ENCODE data around the gene BLMH. TPM values are rescaled to one million over a fixed set of nuclear protein-coding genes. Genes with fewer than 3 reads are reported as not detected.

BLMH gene
- total RNA-seq, 1 experiment from 2014 or later: 51.2 TPM

GRCh38 chr17:30336369-30337171 is 44.8 kb upstream of the BLMH start (continued):
- TF ChIP-seq CTCF (IDR thresholded peaks at IDR 0.05 in 2 of 3, conservative IDR thresholded peaks at IDR 0.05 in 1 of 3; ENCODE audit: borderline replicate concordance in 1 of 3, insufficient read depth in 1 of 3, low read depth in 2 of 3, low read length in 2 of 3) (peak; percentile 49 to 98 (median 89)), EZH2 (IDR thresholded peaks at IDR 0.05) (no peak)

GRCh38 chr17:30334421-30334820 is 42.7 kb upstream of the BLMH start:
- intact Hi-C loops (cut with micrococcal nuclease): no loop called here
- H3K4me3 ChIP-seq (replicated peaks in 1 of 2; ENCODE audit: low read depth in 1 of 2, low read length in 2 of 2): no peak overlapping the region
- H3K27ac ChIP-seq (ENCODE audit: low read depth, low read length): no peak overlapping the region
- CTCF ChIA-PET: interaction anchor here (2.3 kb wide), 1 partner anchor 230 kb away, joined by 11 read pairs; no protein-coding TSS in a partner anchor
- ATAC-seq (no peak), DNase-seq (ENCODE audit: low read depth, low spot score) (no peak)
- no peaks in the 10 kb centered on the region for H3K27me3 ChIP-seq (ENCODE audit: insufficient read depth, low read length)
- H3K9me3 ChIP-seq (ENCODE audit: control insufficient read depth in 1 of 2, insufficient read depth in 1 of 2, low read depth in 1 of 2, low read length in 2 of 2): no peaks in the 10 kb centered on the region
- no peaks in the 10 kb centered on the region for H3K36me3 ChIP-seq (ENCODE audit: control insufficient read depth in 1 of 2, insufficient read depth in 2 of 2, low read length in 2 of 2)
- 0 out of 4 replicates have a peak, but pooled peaks cover 0 to 8% of the 10 kb centered on the region in 2 experiments for H3K4me1 ChIP-seq (ENCODE audit: control insufficient read depth in 1 of 2, insufficient read depth in 2 of 2, low read length in 2 of 2)
- POLR2A ChIA-PET: no interaction called here
- no peaks in the 10 kb centered on the region for H3K9me2 ChIP-seq (ENCODE audit: insufficient read depth)
- H3K4me2 ChIP-seq (ENCODE audit: low read length): no peak overlapping the region
- no peaks in the 10 kb centered on the region for H4K20me1 ChIP-seq (ENCODE audit: insufficient read depth)
- H2AFZ ChIP-seq (ENCODE audit: low read depth, low read length, poor library complexity, severe bottlenecking): no peak overlapping the region
- no peaks in the 10 kb centered on the region for H3K79me2 ChIP-seq (ENCODE audit: insufficient read depth, low read length)
- H3K9ac ChIP-seq (ENCODE audit: low read length): no peak overlapping the region
- BruUV-seq (replicated peaks): no TSS peak
- no peak for TF ChIP-seq CBX3 (IDR thresholded peaks at IDR 0.05; ENCODE audit: low read depth)
- no peak for TF ChIP-seq EZH2 (IDR thresholded peaks at IDR 0.05)
- TF ChIP-seq TCF7L2 (IDR thresholded peaks at IDR 0.05; ENCODE audit: borderline replicate concordance, extremely low read depth, insufficient read depth, insufficient read length): no peak
- no peak for TF ChIP-seq SRF (IDR thresholded peaks at IDR 0.05; ENCODE audit: low read depth)
- TF ChIP-seq EGR1 (IDR thresholded peaks at IDR 0.05; ENCODE audit: low read depth): no peak
- no peak for TF ChIP-seq CTCF (IDR thresholded peaks at IDR 0.05 in 2 of 3, conservative IDR thresholded peaks at IDR 0.05 in 1 of 3; ENCODE audit: borderline replicate concordance in 1 of 3, insufficient read depth in 1 of 3, low read depth in 2 of 3, low read length in 2 of 3)
- TF ChIP-seq RAD21 (IDR thresholded peaks at IDR 0.05; ENCODE audit: low read depth): no peak
- no peak for TF ChIP-seq JUND (IDR thresholded peaks at IDR 0.05)
- TF ChIP-seq CEBPB (IDR thresholded peaks at IDR 0.05; ENCODE audit: low read depth): no peak
- no peak for TF ChIP-seq SIN3A (IDR thresholded peaks at IDR 0.05; ENCODE audit: low read depth)
- no peak for TF ChIP-seq YY1 (IDR thresholded peaks at IDR 0.05; ENCODE audit: extremely low read depth, insufficient replicate concordance, low read depth, low read length)
- no peak for TF ChIP-seq POLR2AphosphoS5 (IDR thresholded peaks at IDR 0.05; ENCODE audit: low read depth, low read length)
- TF ChIP-seq ZNF274 (IDR thresholded peaks at IDR 0.05; ENCODE audit: low read depth, low read length): no peak
- TF ChIP-seq ELF1 (IDR thresholded peaks at IDR 0.05; ENCODE audit: borderline replicate concordance, low read depth): no peak
- TF ChIP-seq POLR2A (IDR thresholded peaks at IDR 0.05; ENCODE audit: borderline replicate concordance, extremely low read depth, insufficient read depth, insufficient read length): no peak
- TF ChIP-seq ZFX (IDR thresholded peaks at IDR 0.05): no peak
- no peak for TF ChIP-seq MAX (IDR thresholded peaks at IDR 0.05)
- no peak for TF ChIP-seq ZBTB33 (IDR thresholded peaks at IDR 0.05; ENCODE audit: extremely low read depth, insufficient replicate concordance, low read length)
- RAD21 ChIA-PET (ENCODE audit: low non-redundant PET in 1 of 2, low total read pairs in 2 of 2, uncharacterized antibody in 2 of 2, unreplicated experiment in 2 of 2): no interaction called here
